Cerebellar cortex (tissue), 1 donor: ENCODE results near the gene RASA4B.
"Not testable (repeated sequence)": the region's sequence is repeated elsewhere in the genome, so short reads cannot be mapped to it uniquely, and the experiment has no call there.

Source experiments
- DNase-seq: peaks from one replicate; pipeline ENCODE4 v3.0.0-alpha.2; 2015; ENCODE audit warnings: low spot score

The RASA4B gene

GRCh38 chr7:102473271-102473991, 44.1 kb downstream of the RASA4B start:
- no peak for DNase-seq

DNA sequence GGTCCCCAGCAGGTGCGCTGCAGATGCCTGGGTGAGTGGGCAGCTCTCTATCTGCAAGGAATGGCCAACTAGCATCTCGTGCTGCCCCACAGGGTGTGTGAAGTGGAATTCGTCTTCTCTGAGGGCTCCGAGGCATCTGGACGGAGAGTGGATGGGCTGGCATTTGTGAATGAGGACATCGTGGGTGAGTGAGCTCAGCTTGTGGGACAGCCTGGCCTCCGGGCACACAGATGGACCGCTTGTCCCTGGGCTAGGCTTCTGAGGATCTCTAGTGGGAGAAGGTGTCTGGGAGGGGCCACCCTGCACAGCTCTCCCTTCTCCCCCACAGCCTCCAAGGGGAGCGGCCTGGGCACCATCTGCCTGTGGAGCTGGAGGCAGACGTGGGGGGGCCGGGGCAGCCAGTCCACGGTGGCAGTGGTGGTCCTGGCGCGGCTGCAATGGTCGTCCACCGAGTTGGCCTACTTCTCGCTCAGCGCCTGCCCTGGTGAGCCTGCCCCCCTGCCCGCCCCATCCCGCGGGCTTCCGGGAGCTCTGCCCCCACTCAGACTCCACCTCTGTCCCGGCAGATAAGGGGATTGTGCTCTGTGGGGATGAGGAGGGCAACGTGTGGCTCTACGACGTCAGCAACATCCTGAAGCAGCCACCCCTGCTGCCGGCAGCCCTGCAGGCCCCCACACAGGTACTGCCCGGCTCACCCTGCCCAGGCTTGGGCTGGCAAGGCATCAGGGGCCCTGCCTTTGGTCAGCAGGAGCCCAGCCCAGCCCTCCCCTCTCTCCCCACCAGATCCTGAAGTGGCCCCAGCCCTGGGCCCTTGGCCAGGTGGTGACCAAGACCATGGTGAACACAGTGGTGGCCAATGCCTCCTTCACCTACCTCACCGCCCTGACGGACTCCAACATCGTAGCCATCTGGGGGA, 45.2 kb downstream of the RASA4B start:
- DNase-seq = peak; percentile 82

GRCh38 chr7:102471791-102472125, 45.8 kb downstream of the RASA4B start:
- no peak for DNase-seq

DNA sequence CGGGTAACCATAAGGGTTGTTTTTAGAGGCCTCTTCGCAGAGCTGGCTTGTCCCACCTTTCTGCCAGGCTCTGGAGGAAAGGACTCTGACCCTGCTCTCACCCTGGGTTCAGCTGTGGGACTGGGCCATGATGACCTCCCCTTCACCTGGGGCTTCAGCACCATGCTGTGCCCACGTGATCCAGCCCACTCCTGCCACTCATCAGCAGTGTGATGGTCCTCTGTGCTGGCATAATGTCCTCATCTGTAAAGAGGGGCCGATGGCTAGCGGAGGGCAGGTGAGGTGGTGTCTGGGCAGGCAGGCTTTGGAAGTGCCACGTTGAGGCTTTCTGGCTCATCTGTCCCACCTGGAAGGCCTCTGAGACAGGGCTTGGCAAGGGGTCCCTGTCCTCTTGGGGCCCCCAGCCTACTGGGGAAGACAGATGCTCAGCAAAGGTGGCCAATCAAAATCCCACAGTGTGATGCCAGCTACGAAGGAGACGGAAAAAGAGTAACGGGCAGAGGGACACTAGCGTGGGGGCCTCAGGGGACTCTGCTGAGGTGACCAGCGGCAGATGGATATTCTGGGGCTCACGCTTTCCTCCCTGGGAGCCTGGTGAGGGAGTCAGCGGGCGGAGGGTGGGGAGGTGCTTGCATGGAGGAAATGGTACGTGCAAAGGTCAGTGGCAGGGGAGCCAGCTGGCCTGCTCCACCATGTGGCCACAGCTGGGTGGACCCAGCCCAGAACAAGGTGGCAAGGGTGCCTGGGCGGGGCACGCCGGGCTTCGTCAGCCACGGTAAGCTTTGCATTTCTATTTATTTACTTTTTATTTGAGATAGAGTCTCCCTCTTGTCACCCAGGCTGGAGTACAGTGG, 47.4 kb downstream of the RASA4B start:
- no peak for DNase-seq

DNA sequence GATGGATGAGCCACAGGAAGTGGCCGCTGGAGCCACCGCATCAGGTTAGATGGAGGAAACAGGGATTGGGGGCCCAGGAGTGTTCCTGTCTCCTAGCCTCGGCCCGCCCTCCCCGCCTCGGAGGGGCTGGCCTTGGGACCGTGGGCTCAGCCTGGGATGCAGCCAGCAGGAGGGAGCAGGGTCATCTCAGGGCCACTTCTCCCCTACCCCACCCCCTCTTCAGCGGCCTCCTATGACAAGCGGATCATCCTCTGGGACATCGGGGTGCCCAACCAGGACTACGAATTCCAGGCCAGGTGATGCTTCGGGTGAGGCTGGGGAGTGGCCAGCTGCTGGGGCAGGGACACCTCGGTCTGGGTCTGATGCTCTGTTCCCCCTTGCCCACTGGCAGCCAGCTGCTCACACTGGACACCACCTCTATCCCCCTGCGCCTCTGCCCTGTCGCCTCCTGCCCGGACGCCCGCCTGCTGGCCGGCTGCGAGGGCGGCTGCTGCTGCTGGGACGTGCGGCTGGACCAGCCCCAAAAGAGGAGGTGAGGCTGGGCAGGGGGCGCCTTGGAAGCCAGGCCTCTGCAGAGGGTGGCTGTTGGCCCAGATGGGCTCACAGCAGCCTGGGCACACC, 48.1 kb downstream of the RASA4B start:
- no peak for DNase-seq

DNA sequence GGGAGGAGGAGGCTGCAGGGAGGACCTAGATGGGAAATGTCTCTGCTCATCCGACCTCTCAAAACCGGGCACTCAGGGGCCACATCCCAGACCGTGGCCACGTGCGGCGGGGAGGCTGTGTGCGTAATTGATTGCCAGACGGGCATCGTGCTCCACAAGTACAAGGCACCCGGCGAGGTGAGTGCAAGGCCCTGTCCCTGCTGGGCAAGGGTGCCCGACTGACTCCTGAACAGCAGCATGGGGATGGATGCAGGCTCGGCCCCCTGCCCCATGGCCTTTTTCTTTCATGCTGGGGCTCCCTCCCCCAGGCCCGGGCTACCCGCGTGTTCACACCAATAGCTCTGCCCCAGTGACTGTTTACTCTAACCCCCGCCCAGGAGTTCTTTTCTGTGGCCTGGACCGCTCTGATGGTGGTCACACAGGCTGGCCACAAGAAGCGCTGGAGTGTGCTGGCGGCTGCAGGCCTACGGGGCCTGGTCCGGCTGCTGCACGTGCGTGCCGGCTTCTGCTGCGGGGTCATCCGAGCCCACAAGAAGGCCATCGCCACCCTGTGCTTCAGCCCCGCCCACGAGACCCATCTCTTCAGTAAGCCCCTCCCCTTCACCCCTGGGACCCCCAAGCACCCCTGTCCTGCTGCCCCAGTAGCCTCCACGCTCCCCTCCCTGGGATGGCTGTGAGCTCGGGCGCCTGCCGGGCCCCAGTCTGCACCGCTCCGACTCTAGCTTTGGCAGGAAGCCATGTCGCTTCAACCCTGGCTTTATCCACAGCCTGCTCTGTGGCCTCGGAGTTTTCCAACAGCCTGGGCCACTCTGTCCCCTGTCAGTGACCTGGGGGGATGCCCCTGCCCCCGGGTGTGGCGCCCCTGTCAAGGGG, 48.9 kb downstream of the RASA4B start:
- peak; percentile 64 for DNase-seq

DNA sequence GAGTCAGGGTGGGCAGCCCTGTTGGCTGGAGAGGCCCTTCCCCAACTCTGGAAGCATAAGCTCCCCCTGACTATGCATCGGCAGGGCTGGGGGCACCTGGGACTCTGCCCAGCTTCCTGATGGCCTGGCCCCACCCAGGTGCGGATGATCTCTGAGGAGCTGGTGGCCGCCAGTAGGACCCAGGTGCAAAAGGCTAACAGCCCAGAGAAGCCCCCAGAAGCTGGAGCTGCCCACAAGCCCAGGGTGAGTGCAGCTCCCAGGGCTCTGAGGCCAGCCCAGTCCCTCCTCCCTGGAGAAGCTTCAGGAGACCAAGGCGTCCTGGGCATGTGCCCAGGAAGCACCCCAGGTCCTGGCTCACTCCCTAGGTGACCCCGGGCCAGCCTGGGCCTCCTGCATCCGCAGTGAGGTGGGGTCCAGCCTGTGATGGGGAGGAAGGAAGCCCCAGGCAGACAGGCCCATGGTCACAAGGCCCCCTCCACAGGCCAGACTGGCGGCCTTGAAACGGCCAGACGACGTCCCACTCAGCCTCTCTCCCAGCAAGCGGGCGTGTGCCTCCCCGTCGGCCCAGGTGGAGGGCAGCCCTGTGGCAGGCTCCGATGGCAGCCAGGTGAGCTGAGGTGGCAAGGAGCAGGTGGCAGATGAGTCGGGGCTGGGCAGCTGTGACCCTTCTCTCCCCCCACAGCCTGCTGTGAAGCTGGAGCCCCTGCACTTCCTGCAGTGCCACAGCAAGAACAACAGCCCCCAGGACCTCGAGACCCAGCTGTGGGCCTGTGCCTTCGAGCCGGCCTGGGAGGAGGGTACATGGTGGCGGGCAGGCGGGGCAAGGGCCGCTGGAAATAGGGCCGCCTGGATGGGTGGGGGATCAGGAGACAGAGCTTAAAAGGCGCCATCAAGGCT, 49.7 kb downstream of the RASA4B start:
- DNase-seq = no peak

- DNase-seq = no peak
Observed at GRCh38 chr7:102466097-102466496, 51.5 kb downstream of the RASA4B start.

- DNase-seq = peak; percentile 85
Observed at GRCh38 chr7:102464577-102465280, 52.8 kb downstream of the RASA4B start, which contains the start of the genes ALKBH4 and LRWD1. ALKBH4 (minus strand) TSS chr7:102464863; CDS start chr7:102464836, 27 bp downstream. LRWD1 (plus strand) TSS chr7:102464984; CDS start chr7:102465081, 97 bp downstream.

DNA sequence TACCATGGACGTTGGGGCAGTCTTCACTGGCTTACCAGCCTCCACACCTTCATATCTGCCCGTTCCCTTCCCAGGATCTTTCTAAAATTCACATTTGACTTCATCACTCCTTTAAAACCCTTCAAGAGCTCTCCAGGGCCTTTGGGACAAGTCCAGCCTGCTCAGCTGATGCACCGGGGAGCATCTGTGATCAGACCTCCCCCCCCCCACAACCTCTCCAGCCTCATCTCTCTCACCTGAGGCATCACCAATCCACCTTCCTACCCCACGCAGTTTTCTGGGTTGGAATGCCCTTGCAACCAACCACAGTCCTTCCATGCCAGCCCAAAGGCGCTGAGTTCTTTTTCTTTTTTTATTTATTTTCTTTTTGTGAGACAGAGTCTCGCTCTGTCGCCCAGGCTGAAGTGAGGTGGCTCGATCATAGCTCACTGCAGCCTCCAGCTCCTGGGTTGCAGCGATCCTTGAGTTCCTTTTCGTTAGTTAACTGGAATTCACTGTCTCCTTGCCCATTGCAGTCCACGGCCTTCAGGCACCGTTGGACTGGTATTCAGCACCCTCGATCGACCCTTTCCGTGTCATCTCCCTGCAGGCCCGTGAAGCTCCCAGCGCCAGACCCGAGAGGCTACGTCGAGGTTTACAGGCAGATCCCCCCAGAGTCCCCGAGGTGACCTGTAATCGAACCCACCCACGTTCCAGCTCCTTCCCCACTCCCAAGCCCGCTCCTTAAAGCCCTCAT, 53.6 kb downstream of the RASA4B start:
- no peak for DNase-seq

DNA sequence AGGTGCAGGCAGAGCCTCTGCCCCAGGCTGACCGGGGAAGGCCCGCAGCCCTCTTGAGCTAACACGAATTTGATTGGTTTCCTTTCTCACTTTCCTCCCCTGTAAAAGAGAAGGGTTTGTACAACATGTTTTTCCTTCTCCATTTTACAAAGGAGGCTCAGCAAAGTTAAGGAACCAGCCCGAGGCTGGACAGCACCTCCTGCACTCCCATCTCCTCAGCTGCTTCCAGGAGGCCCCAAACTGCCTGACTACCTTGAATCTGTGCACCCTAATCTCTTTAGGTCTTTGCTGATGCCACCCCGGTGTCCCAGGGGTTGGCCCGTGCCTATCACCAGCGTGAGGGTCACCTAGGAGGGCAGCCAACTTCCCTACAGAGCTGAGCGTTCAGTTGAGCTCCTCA, 57.1 kb downstream of the RASA4B start:
- DNase-seq = no peak

- no peak for DNase-seq
Observed at GRCh38 chr7:102459221-102459844, 58.2 kb downstream of the RASA4B start.

DNA sequence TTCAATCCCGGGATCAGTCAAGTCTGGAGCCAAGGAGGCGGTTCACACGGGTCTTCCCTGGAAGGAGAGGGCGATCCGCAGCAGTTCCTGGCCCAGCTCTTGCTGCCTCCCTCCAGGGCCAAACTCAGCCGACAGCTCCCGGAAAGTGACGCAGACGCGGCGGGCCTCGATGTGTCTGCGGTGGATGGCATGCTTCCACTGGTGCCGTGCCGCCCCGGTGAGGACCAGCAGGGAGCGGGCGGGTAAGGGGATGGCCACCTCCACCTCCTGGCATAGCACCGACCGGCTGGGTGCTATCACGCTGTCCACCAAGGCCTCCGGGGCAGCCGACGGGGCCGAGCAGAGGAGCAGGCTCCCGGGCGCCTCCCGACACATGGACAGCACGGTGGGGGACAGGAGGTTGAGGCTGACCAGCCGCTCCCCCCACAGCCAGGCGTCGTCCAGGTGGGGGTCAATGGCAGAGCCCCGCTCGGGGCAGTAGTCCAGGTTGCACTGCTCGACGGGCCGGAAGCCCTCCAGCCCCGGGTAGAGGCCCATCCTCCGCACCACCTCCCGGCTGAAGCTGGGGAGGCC, 60.1 kb downstream of the RASA4B start:
- no peak for DNase-seq

GRCh38 chr7:102456327-102456726, 61.2 kb downstream of the RASA4B start:
- no peak for DNase-seq

DNA sequence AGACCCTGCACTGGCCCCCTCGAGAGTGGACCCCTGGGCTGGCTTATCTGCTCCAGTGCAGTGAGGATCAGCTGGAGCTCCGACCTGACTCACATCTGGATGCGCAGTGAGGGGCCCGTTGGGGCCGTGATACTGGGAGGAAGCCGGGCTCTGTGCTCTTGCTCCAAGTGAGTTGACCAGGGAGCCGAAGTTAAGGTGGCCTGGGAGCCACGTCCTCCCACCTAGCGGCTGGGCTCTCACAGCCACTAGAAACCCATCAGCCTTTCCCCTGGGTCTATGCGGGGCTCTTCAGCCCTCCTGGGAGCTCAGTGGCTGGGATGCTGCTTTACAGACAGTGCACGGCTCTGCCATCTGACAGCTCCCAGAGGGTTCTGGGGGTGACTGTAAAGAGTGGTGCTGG, 62.0 kb downstream of the RASA4B start:
- no peak for DNase-seq

GRCh38 chr7:102454932-102455331, 62.6 kb downstream of the RASA4B start:
- DNase-seq = not testable (repeated sequence)

GRCh38 chr7:102454468-102454867, 63.1 kb downstream of the RASA4B start:
- peak; percentile 70 for DNase-seq
